ENCODE results near the gene RAP1A.
A peak's percentile ranks its signal among the peaks of the same experiment; 100 is the strongest.
"Not testable (repeated sequence)": the region's sequence is repeated elsewhere in the genome, so short reads cannot be mapped to it uniquely, and the experiment has no call there.

RAP1A gene

DNA sequence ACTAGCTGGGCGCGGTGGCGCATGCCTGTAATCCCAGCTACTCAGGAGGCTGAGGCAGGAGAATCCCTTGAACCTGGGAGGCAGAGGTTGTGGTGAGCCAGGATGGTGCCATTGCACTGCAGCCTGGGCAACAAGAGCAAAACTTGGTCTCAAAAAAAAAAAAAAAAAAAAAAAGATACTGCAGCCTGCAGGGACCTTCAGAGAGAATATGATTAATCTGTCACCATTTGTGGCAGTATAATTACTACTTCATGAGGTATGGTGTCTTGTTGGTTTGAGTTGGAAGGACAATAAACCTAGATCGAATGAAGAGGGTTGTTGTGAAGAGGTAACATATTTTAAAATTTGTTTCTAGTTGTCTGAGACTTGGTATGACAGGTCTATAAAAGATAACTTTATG, 13.2 kb downstream of the RAP1A start:
- DNase-seq, result not testable (repeated sequence)

DNA sequence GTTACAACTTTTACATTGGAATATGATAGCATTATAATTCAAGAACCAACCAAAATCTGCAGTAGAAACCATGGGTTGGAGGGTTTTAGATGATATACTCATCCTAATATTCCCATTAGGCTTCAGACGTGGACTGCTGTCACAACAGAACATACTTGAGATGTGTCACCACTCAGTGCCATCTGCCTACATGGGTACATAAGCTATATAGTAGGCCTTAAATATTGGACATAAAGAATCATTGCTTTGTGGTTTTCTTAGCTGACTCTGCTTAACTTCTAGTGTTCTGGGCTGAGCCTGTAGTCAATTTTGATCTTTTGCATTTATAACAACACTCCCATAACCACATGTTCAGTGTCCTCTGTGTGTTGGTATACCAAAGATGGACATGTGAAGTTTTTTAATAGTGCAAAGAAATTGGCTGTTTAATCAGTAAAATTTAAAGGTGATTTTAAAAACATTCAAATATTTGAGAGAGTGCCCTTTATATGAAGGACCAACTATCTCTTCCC, 14.2 kb downstream of the RAP1A start:
- no peak for DNase-seq

DNA sequence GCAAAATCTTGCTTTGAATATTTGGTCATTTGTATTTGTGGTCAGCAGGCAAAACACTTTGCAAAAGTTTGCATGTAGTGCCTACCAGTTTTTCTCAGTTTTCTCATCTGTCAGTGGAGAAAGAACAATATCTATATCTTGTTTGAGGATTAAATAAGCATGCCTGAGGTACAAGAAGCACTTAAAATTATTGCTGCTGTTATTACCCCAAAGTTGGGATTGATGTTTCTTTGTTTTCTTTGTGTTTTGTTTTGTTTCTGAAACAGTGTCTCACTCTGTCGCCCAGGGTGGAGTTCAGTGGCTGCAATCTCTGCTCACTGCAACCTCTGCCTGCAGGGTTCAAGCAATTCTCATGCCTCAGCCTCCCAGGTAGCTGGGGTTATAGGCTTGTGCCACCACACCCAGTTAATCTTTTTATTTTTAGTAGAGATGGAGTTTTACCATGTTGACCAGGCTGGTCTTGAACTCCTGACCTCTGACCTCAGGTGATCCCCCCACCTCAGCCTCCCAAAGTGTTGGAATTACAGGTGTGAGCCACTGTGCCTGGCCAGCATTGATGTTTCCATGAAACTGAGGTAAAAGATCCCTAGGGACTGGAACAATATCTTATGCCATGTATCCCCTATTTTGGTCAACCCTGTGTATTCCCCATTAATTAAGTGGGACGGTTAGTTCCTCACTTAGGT, 15.9 kb downstream of the RAP1A start:
- no peak for DNase-seq

DNA sequence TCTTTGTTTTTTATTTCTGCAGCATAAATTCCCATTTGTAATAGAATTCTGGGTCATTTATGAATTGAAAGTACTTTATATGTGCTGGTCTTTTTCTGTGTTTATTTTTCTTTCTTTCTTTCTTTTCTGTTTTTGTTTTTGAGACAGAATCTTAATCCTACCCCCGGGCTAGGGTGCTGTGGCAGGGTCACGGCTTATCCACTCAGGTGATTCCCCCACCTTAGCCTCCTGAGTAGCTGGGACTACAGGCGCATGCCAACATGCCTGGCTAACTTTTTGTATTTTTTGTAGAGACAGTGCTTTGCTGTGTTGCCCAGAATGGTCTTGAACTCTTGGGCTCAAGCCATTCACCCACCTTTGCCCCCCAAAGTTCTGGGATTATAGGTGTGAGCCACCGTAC, 18.7 kb downstream of the RAP1A start:
- no peak for DNase-seq

DNA sequence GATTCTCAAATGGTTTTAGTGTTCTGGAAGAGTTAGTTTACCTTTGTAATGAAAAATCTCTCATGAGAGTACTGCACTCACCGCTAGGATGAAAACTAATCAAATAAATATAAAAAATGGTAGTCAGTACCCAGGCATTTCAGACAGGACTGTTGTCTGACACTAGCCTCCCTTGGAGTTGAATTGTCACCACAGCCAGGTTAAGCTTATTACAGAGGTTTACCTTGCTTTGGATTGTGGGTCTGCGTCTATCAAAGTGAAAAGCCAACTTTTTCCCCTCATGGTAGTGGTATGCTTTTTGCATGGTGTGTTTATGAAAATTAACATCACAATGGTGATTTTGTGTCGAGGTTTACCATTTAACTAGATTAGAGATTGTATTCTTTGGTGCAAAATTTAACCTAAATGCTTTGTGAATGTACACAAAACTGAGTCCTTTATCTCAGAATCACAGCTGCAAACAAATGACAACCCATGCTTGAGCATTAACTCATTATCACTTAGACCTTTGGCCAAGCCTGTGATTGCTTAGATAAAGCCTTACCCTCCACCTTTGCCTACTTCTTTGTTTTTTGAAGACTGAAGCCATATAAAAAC, 20.1 kb downstream of the RAP1A start:
- no peak for DNase-seq

DNA sequence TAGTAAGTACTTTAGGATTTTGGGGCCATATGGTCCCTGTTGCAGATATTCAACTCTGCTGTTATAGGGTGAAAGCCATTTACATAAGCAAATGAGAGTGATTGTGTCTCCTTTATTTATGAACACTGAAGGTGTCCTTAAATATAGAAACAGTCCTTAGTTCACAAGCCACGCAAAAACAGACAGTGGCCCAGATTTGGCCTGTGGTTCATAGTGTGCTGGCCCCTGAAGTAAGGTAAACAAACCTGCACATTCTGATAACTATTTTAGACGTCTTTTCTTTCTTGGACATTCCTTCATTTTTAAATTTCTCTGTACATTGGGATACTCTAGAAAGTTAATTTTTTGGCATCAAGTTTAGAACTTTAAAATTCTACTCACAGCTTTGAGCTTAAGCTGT, 23.5 kb downstream of the RAP1A start:
- no peak for DNase-seq

DNA sequence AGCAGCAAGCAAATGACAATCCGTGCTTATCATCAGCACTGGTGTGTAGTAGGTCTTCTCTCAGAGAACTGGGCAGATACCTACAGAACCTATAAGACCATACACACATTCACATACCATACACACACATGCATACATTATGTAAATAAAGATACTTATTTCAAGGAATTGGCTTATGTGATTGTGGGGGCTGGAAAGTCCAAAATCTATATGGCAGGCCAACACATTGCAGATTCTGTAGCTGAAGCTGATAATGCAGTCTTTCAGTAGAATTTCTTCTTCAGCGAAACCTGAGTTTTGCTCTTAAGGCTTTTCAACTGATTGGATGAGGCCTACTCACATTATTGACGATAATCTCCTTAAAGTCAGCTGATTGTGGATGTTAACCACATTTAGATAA, 24.1 kb downstream of the RAP1A start:
- no peak for DNase-seq

DNA sequence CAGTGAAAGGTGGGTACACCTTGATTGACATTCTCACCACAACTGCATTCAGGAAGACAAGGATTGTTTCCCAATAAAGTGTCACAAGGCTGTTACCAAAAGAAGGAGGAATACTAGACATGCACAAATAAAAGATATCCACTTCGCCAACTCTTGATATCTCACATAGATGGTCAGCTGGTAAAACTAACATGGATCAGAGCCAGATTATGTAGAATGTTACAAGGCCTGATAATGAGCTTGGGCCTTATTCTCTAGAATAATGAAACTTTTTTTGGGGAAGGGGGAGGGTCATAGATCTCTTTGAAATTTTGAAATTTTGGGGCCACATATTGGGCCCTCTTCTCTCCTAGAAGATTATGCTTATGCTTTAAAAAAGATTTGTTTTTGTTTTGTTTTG, 24.9 kb downstream of the RAP1A start:
- no peak for DNase-seq

DNA sequence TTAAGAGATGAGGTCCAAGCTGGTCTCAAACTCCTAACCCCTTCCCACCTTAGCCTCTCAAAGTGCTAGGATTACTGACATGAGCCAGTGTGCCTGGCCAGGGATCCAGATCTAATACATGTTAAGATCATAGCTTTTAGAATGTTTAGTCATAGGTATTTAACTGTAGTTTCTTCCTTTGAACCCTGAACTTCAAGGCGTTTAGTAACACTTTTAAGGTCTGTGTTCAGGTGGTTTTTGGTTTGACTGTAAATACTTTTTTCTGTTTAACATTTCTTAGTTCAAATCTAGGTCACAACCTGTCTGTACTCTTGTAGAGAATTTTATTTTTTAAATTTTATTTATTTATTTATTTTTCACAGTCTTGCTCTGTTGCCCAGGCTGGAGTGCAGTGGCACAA, 28.1 kb downstream of the RAP1A start:
- DNase-seq, result no peak

DNA sequence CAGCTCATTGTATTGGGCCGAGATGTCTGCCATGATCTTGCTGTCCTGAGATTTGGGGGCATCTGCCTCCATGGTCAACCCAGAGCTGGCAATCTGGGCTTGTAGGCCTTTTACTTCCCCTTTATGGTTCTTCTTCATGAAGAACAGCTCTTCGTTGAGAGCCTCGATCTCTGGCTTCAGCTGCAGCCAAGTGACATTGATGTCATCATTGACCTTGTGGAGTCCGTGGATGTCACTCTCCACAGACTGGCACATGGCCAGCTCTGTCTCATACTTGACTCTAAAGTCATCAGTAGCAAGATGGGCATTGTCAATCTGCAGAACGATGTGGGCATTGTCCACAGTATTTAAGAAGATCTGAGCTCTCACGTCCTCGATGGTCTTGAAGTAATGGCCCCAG, 29.2 kb downstream of the RAP1A start:
- DNase-seq, result no peak

DNA sequence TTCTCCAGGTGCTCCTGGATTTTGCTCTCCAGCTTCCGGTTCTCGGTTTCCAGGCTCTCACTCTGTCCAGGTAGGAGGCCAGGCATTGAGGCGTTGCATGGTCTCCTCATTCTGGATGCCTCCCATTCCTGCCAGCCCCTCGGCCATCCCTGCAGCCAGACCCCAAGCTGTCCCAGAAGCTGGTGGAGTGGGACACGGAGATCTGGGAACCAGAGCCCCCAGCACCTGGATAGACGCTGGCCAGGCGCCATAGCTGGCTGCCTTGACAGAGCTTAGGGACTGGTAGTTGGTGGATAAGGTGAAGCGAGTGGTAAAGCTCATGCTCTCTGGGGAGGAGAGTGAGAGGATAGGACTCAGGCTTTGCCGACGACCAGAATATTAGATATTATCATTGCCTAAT, 29.6 kb downstream of the RAP1A start:
- no peak for DNase-seq

DNA sequence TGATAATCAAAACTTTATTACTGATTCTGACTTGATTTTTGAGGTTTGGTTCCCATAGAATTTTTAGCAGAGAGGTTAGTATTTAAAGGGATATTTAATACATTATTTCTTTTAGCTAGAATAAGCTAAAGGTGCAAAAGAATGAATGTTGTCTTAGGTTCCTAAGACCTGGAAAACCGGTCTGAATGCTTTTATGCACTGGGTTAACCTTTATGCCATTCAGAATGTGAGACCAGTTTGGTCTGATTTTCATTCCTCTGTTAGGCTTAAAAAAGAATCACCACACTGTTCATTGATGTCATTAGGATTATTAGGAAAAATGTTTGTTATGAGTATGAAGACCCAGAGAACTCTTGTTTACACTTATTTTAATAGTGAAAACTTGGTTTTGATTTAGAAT, 30.1 kb downstream of the RAP1A start:
- DNase-seq, result no peak

DNA sequence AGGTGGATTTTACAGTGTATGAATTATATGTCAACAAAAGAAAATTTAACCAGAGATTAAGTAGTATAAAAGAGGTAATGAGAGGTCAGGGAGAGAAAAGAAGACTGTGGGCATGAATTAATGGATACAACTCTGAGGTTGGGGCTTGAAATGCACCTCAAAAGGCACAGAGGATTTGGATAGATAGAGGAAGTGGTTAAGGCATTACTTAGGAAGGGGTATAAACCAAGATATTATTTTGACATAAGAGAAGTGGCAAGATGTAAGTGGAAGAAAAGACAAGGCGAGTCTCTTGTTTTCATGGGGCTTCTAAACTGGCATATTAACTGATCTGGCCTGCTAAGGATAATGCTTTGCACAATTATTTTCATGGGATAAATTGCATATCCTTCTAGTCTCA, 34.1 kb downstream of the RAP1A start:
- no peak for DNase-seq

DNA sequence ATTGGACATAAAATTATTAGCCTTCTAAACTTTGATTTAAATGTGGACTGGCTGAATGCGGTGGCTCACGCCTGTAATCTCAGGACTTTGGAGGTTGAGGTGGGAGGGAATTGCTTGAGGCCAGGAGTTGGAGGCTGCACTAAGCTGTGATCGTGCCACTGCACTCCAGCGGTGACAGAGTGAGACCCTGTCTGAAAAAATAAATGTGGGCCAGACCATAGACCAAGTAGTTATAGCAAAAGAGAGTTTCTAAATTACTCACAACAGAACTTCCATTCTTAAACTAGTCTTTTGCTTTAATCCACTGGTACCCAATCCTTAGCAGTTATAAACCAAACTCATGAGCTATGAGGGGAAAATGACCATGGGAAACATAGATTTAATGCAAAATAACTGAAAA, 35.2 kb downstream of the RAP1A start:
- no peak for DNase-seq

DNA sequence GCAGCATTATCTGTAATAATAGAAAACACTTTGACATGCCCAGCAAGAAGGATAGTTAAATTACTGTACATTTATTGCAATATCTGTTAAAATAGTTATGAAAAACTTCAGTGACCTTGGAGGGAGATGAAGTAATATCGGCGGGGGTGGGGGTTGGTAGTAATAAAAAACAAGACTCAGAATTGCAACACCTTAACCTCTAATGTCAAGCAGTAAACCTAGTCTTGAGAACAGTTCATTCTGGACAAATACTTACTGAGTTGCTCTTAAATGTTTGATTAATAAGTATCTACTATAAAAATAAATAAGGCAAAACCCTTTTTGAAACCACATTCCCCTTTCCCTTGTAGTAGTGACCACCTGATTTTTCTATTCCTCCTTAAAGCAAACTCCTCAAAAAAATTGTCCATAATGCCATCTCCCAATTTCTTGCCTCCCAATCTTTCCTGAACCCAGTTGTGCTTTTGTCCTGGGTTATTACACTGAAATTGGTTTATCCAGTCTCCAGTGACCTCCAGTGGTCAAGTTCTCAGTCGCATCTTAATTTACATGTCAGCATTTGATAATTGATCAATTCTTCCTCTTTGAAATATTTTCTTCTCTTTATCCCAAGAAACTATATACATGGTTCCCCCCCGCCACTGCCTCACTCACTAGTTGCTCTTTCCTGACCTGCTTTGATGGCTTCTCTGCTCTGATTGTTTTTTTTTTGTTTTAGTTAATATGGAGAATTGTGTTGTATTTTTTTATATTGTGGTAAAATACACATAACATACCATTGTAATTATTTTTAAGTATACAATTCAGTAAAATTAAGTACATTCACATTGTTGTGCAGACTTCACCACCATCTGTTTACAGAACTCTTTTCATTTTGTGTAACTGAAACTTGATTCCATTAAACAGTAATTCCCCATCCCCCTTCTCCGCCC, 36.8 kb downstream of the RAP1A start:
- peak; percentile 29 for DNase-seq

DNA sequence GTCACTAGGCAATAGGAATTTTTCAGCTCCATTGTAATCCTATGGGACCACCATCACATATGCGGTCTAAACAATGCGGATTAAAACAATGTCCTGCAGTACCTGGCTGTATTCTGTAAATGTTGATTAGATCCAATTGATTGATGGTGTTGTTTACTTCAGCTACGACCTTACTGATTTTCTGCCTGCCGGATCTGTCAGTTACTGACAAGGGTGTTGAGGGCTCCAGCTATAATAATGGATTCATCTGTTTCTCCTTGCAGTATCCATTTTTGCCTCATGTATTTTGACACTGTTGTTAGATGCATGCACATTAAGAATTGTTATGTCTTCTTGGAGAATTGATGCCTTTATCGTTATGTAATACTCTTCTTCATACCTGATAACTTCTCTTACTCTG, 39.0 kb downstream of the RAP1A start:
- no peak for DNase-seq

DNA sequence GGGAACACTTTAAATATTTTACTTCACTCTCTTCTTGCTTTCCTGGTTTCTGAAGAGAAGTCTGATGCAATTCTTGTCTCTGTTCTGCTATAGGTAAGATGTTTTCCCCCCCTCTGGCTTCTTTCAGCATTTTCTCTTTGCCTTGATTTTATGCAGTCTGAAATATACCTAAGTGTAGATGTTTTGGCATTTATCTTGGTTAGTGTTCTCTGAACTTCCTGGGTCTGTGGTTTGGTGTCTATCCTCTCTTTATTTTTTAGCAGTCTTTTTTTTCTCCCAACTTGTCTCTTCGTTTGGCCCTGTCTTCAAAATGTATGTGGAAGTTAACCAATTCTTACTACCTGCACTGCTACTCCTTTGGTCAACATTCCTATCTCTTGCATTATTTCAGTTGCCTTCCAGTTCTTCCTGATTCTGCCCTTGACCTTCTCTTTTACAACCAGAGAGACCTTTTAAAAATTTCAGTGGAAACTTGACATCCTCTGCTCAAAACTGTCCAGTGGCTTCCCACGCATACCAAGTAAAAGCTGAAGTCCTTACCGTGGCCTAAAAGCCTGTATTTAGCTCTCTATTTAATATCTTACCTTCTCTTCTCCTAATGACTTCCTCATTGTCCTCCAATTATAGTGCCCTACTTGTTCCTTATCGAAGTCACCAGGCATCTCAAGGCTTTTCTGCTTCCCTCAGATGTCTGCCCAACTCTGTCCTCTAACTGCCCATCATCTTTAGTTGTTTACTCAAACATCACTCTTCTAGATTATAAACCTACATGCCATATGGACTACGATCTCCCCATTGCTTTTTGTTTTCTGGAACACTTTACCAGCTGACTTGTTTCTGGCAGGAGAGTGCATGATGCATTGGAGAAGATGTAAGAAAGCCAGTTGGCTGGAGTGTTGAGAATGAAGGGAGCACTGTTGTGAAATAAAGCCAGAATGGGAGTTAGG, 40.9 kb downstream of the RAP1A start:
- DNase-seq, result no peak

DNA sequence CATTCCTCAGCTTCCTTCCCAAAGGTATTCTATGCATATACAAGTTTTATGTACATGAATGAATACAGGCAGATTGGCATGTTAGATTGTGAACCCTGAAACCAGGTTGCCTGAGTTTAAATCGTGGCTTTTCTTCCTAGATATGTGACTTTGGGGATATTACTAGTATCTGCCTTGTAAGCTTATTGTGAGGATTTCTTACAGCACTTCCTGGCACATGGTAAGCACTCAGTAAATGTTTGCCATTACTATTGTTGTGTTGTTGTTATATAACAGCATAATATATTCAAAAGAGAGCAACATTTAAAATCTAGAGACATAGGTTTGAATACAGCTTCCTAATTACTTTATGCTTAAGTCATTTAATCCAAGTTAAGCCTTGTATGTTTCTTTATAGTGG, 45.1 kb downstream of the RAP1A start:
- no peak for DNase-seq

DNA sequence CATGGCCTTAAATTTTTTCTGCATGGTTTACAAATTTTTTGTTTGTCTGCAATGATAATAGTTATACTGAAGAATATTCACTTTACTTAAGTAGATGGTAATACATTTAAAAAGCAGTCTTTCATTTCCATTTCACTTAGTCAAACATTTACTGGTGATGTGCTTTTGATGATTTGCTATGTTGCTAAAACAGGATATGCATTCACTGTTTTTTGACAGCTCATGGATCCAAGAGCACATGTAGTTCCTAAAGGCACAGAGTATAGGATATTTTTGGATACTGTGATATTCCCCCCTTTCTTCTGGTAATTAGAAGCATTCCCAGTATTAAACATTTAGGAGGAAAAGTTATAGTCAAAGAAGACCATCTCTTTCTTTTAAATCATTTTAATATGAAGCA, 45.9 kb downstream of the RAP1A start:
- no peak for DNase-seq

DNA sequence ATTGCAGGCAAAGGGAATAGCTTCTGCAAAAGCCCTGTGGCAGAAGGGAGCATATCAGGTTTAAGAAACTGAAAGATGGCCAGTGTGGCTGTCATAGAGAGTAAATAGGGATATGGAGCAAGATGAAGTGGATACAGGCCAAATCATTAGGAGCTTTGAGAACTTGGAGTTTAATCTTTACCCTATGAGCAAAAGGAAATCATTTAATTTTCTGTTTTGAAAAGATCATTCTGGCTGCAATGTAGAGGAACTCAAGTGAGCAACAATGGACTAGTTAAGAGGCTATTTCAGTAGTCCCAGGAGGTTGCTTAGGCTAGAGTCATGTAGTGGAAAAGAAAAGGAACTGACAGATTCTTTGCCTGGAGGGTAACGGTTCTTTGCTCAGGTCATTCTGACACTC, 47.2 kb downstream of the RAP1A start:
- no peak for DNase-seq

DNA sequence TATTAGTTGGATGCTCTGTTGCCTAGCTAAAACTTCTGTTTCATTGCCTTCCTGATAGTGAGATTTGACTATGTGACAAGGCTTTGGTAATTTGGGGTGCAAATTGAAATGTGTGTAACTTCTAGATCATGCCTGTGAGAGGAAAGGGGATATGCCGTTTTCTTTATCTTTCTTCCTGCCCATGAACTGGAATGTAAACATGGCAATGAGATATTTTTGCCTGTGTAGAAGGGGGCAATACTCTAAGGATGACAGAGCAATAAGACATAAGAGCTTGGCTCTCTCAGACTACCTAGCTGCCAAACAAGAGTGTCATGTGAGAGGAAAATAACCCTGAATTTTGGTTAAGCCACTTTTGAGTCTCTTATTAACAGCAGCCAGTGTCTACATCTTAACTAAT, 49.7 kb downstream of the RAP1A start:
- no peak for DNase-seq

DNA sequence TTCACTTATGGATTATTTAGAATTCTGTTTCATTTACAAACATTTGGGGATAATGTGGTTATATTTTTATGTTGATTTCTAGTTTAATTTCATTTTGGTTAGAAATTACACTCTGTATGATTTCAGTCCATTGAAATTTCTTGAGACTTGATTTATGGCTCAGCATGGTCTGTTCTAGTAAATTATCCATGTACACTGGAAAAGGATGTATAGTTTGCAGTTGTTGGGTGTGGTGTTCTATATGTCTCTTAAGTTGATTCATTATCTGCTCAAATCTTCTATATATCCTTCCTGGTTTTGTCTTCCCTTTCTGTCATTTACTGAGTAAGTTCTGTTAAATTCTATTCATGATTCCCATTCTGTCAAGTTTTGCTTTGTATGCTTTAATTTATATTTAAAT, 52.3 kb downstream of the RAP1A start:
- no peak for DNase-seq

DNA sequence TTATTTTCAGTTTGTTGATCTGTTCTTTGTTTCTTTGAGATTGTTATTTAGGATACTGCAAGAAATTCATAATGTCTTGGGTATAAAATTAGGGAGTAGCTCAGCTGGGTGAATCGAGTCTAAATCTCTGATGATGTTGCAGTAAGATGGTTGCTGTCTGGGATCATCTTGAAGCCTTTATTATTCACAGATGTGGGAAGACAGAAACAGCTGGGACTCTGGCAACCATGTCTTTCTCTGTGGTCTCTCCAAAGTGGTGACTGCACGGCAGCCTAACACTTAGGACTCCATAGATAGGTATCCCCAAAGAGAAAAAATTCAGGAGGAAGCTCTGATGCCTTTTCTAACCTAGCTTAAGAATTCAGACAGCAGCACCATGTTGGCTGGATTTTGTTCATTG, 52.7 kb downstream of the RAP1A start:
- no peak for DNase-seq

Measured in NCI-H1092 treated with DMSO at 0.1 percent for 48 hours (cell line).